Measurements from ENCODE around the gene CES4A.
A peak's percentile ranks its signal among the peaks of the same experiment; 100 is the strongest.
"Not testable (repeated sequence)": the region's sequence is repeated elsewhere in the genome, so short reads cannot be mapped to it uniquely, and the experiment has no call there.

The CES4A gene

DNA sequence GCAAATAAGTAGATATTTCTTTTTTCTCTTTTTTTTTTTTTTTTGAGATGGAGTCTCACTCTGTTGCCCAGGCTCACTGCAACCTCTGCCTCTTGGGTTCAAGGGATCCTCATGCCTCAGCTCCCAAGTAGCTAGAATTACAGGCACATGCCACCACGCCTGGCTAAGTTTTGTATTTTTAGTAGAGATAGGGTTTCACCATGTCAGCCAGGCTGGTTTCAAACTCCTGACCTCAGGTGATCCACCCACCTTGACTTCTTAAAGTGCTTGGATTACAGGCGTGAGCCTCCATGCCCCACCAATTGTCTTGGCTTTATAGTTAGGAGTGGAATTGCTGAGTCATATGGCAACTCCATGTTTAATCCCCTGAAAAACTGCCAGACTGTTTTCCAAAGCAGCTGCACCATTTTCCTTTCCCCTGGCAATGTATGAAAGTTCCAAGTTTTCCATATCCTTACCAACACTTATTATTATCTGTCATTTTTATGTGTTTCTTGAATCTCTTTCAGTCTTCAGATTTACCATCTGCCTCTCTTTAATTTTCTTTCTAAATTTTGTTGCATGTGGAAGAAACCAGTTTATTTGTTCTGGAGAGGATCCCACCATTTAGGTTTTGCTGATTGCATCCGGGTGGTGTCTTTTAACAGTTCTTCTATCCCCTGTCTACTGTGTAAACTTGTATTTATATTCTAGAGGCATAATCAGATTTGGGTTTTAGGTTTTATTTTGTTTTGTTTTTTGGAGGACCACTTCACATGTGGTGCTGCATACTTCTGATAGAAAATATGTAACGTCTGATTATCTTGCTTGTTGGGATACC lies 37.2 kb upstream of the CES4A start:
- H3K4me3 ChIP-seq (ENCODE audit: low read depth, low read length) = no peak overlapping the region
- TF ChIP-seq, protein P1, sequence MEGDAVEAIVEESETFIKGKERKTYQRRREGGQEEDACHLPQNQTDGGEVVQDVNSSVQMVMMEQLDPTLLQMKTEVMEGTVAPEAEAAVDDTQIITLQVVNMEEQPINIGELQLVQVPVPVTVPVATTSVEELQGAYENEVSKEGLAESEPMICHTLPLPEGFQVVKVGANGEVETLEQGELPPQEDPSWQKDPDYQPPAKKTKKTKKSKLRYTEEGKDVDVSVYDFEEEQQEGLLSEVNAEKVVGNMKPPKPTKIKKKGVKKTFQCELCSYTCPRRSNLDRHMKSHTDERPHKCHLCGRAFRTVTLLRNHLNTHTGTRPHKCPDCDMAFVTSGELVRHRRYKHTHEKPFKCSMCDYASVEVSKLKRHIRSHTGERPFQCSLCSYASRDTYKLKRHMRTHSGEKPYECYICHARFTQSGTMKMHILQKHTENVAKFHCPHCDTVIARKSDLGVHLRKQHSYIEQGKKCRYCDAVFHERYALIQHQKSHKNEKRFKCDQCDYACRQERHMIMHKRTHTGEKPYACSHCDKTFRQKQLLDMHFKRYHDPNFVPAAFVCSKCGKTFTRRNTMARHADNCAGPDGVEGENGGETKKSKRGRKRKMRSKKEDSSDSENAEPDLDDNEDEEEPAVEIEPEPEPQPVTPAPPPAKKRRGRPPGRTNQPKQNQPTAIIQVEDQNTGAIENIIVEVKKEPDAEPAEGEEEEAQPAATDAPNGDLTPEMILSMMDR (IDR thresholded peaks at IDR 0.05; ENCODE audit: low read depth, low read length) = no peak

DNA sequence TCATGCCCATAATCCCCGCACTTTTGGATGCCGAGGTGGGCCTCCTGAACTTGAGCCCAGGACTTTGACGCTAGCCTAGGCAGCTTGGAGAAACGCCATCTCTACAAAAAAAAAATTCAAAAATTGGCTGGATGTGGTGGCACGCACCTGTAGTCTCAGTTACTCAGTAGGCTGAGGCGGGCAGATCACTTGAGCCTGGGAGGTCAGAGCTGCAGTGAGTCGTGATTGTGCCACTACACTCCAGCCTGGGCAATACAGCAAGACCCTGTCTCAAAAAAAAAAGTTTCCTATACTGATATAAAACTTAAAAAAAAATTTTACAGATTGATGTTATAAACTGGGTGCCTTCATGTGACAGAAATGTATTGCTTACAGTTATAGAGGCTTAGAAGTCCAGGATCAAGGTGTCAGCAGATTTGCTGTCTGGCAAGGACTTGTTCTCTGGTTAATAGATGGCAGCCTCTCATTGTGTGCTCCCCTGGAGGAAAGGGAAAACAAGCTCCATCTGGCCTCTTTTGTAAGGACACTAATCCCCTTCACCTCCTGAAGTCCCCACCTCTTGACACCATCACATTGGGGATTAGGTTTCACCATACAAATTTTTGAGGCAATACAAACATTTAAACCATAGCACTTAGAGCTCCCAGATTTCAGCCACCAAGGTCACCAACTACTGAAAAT lies 35.8 kb upstream of the CES4A start:
- TF ChIP-seq, protein P1 (IDR thresholded peaks at IDR 0.05; ENCODE audit: low read depth, low read length) = no peak
- H3K4me3 ChIP-seq (ENCODE audit: low read depth, low read length) = no peak overlapping the region

DNA sequence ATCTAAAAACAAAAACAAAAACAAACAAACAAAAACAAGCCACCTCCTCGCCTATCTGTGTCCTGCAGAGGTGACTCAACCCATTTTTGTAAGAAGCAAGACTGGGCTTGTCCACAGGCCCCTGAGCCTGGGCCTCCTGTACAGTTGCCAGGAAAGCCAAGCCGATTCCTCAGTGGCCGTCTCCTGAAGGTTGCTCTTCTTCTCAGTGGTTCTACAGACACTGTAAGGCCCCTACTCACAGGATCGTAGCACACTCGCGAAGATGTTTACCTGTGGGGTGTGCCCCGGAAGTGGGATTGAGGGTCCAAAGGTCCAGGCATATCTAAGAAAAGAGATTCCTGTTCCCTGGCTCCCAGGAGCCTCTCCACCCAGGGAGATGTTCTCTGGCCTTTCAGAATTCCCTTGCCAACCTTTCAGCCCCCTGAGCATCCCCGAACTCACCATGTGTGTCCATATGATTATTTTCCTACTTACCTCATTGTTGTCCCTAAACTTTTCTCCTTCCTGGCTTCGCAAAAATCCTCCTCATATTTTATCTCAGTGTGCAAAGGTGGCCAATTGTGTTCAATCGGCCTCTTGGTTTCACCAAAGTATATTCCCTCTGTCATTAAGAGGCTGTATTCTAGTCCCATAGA lies 34.8 kb upstream of the CES4A start:
- TF ChIP-seq, protein P1 (IDR thresholded peaks at IDR 0.05; ENCODE audit: low read depth, low read length) = no peak
- no peak overlapping the region for H3K4me3 ChIP-seq (ENCODE audit: low read depth, low read length)

DNA sequence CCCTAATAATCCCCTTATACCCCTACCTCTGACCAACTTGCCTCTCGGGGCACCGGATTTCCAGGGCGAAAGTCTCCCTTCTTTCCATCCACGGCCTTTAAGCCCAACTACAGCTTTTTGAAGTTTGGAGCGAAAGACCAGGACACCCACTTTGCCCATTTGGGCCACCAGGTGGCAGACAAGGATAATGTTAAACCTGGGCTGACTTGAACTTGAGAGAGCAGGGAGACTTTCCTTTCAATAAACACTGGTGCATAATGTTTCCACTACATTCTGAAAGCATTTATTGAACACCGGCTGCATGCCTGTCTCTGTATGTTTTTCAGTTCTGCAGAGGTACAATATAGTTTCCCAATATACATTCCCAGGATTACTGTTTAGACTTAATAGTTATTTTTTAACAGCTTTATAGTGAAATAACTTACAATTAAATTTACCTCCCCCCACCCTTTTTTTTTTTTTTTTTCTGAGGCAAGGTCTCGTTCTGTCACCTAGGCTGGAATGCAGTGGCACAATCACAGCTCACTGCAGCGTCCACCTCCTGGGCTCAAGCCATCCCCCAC lies 34.2 kb upstream of the CES4A start:
- no peak overlapping the region for H3K4me3 ChIP-seq (ENCODE audit: low read depth, low read length)
- TF ChIP-seq, protein P1 (IDR thresholded peaks at IDR 0.05; ENCODE audit: low read depth, low read length) = peak; percentile 83

DNA sequence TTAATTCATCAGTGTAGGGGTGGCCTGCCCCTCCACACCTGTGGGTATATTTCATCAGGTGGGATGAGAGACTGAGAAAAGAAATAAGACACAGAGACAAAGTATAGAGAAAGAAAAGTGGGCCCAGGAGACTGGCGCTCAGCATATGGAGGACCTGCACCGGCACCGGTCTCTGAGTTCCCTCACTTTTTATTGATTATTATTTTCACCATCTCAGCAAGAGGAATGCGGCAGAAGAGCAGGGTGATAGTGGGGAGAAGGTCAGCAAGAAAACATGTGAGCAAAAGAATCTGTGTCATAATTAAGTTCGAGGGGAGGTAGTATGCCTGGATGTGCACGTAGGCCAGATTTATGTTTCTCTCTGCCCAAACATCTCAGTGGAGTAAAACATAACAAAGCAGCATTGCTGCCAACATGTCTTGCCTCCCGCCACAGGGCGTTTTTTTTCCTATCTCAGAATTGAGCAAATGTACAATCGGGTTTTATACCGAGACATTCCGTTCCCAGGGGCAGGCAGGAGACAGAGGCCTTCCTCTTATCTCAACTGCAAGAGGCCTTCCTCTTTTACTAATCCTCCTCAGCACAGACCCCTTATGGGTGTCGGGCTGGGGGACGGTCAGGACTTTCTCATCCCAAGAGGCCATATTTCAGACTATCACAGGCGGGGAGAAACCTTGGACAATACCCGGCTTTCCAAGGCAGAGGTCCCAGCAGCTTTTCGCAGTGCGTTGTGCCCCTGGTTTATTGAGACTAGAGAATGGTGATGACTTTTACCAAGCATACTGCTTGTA lies 32.8 kb upstream of the CES4A start:
- not testable (repeated sequence) for H3K4me3 ChIP-seq (ENCODE audit: low read depth, low read length)

DNA sequence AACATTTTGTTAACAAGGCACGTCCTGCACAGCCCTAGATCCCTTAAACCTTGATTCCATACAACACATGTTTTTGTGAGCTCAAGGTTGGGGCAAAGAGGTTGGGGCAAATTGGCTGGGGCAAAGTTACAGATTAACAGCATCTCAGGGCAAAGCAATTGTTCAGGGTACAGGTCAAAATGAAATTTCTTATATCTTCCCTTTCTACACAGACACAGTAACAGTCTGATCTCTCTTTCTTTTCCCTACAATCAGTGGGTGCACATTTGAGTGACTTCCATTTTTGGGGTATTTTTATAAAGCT lies 32.3 kb upstream of the CES4A start:
- not testable (repeated sequence) for H3K4me3 ChIP-seq (ENCODE audit: low read depth, low read length)

DNA sequence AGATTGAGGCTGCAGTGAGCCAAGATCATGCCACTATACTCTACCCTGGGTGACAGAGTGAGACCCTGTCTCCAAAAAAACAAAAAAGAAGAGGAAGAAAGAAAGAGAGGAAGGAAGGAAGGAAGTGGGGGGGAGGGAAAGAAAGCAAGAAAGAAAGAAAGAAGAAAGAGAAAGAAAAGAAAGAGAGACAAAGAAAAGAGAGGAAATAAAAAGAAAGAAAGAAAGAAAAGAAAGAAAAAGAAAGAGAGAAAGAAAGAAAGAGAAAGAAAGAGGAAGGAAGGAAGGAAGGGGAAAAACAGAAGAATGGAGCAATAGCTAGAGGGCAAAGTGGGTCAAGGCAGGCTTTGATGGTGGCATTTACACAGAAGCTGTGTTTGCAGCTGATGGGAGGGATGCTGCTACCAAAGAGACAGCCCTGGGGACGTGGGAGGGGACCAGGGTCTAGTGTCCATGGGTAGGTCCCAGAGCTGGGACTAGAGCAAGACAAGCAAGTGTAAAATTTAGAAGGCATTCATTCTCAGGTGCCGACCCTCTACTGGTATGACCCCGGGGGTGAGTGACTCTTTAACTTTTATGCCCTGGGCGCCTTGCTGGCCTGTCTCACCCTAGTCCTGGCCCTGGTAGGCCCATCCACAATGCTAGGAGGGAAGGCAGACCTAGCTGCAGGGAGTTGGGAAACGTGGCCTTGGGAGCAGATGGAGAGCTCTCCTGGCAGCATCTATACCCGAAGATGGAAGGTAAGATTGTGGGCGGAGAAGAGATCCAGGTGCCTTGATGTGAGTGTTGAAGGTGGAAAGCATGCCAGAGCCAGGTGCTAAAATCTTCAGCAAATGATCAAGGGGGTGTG lies 29.3 kb upstream of the CES4A start:
- TF ChIP-seq, protein P1 (IDR thresholded peaks at IDR 0.05; ENCODE audit: low read depth, low read length) = no peak
- no peak overlapping the region for H3K4me3 ChIP-seq (ENCODE audit: low read depth, low read length)
